HepG2 (cell line): Measurements from ENCODE around the gene CCL27. TPM values are rescaled to one million over a fixed set of nuclear protein-coding genes. Genes with fewer than 3 reads are reported as not detected.

Experiments
- ATF7-NPFF ChIP-seq: sonication (generic); formaldehyde crosslinking; IDR thresholded peaks from 2 replicates; pipeline ENCODE4 v1.8.1; 2023; ENCODE audit warnings: mild to moderate bottlenecking, low read depth, missing genetic modification reagents, moderate library complexity
- CREB3 ChIP-seq: sonication (generic); formaldehyde crosslinking; IDR thresholded peaks from 2 replicates; pipeline ENCODE4 v1.5.0; 2020; ENCODE audit warnings: missing genetic modification reagents
- DPF2 ChIP-seq: sonication (generic); formaldehyde crosslinking; IDR thresholded peaks from 2 replicates; pipeline ENCODE4 v1.4.0; 2020; ENCODE audit warnings: mild to moderate bottlenecking, low read depth, missing genetic modification reagents, borderline replicate concordance
- E2F5 ChIP-seq: sonication (generic); formaldehyde crosslinking; conservative IDR thresholded peaks from 2 replicates; pipeline ENCODE4 v1.4.0; 2020; ENCODE audit warnings: missing genetic modification reagents
- FOXO1 ChIP-seq: sonication (generic); formaldehyde crosslinking; IDR thresholded peaks from 2 replicates; pipeline ENCODE4 v1.4.0; 2020; ENCODE audit warnings: missing genetic modification reagents
- GPN1 ChIP-seq: sonication (generic); formaldehyde crosslinking; IDR thresholded peaks from 2 replicates; pipeline ENCODE4 v1.5.1; 2020; ENCODE audit warnings: missing genetic modification reagents, borderline replicate concordance
- MAFG ChIP-seq: sonication (generic); formaldehyde crosslinking; IDR thresholded peaks from 2 replicates; pipeline ENCODE4 v1.5.1; 2020; ENCODE audit warnings: mild to moderate bottlenecking, missing genetic modification reagents
- MIER3 ChIP-seq: IDR thresholded peaks from 2 replicates; pipeline ENCODE4 v1.6.1; 2016; ENCODE audit warnings: missing compliant biosample characterization, borderline replicate concordance
- NR2C2 ChIP-seq: sonication (generic); formaldehyde crosslinking; IDR thresholded peaks from 2 replicates; pipeline ENCODE4 v1.4.0; 2020; ENCODE audit warnings: missing genetic modification reagents, mild to moderate bottlenecking, moderate library complexity, borderline replicate concordance
- NR2F2 ChIP-seq: IDR thresholded peaks from 2 replicates; pipeline ENCODE4 v1.6.1; 2012; ENCODE audit warnings: low read depth, inconsistent platforms, borderline replicate concordance
- PATZ1 ChIP-seq: sonication (generic); formaldehyde crosslinking; IDR thresholded peaks from 2 replicates; pipeline ENCODE4 v1.4.0; 2020; ENCODE audit warnings: missing genetic modification reagents
- PLSCR1 ChIP-seq: sonication (generic); formaldehyde crosslinking; IDR thresholded peaks from 2 replicates; pipeline ENCODE4 v1.5.0; 2020; ENCODE audit warnings: missing genetic modification reagents, mild to moderate bottlenecking, borderline replicate concordance
- RELA ChIP-seq: sonication (generic); formaldehyde crosslinking; IDR thresholded peaks from 2 replicates; pipeline ENCODE4 v1.4.0; 2020; ENCODE audit warnings: missing genetic modification reagents
- RFXAP ChIP-seq: sonication (generic); formaldehyde crosslinking; IDR thresholded peaks from 2 replicates; pipeline ENCODE4 v1.4.0; 2020; ENCODE audit warnings: missing genetic modification reagents, borderline replicate concordance
- SRSF1 ChIP-seq: fragments of 200-400 bp; formaldehyde crosslinking; optimal IDR thresholded peaks from 2 replicates; pipeline ENCODE3; 2017; ENCODE audit warnings: mild to moderate bottlenecking, low read depth, low read length, moderate library complexity
- TCF7L2 ChIP-seq: IDR thresholded peaks from 2 replicates; pipeline ENCODE4 v1.6.1; 2011; ENCODE audit warnings: mild to moderate bottlenecking, low read depth, low read length, moderate library complexity
- ZNF101 ChIP-seq: sonication (generic); formaldehyde crosslinking; IDR thresholded peaks from 2 replicates; pipeline ENCODE4 v1.4.0; 2020; ENCODE audit warnings: mild to moderate bottlenecking, low read depth, missing genetic modification reagents, borderline replicate concordance
- ZNF362 ChIP-seq: sonication (generic); formaldehyde crosslinking; IDR thresholded peaks from 2 replicates; pipeline ENCODE4 v1.4.0; 2020; ENCODE audit warnings: missing genetic modification reagents, mild to moderate bottlenecking, borderline replicate concordance
- ZNF75D ChIP-seq: sonication (generic); formaldehyde crosslinking; IDR thresholded peaks from 2 replicates; pipeline ENCODE4 v1.8.1; 2023; ENCODE audit warnings: missing genetic modification reagents, mild to moderate bottlenecking, borderline replicate concordance
- ZXDC ChIP-seq: sonication (generic); formaldehyde crosslinking; IDR thresholded peaks from 2 replicates; pipeline ENCODE4 v1.5.0; 2020; ENCODE audit warnings: mild to moderate bottlenecking, missing genetic modification reagents
- polyA plus RNA-seq, 8 experiments: library from polyadenylated mRNA; depleted of rRNA in 3 of 8; stranded (reverse) in 7 of 8; unstranded in 1 of 8; fragments of >200 nt; fragmentation: Illumina TruSeq in 4 of 8; extraction: Trizol in 4 of 8; gene quantifications; 2 replicates each; pipeline versions ENCODE4 v1.2.1 to v1.2.3, GENCODE V29; 2011 to 2016; ENCODE audit warnings: low read depth in 4 of 8, missing spikeins in 1 of 8, mixed read lengths in 1 of 8; ENCODE audit not compliant: insufficient read depth in 1 of 8
- total RNA-seq, 5 experiments: library from RNA; depleted of rRNA; stranded (reverse); fragments of >200 nt; fragmentation: Illumina TruSeq; extraction: Trizol; gene quantifications; 2 replicates each; pipeline ENCODE4 v1.2.3, GENCODE V29; 2016; ENCODE audit warnings: low read depth in 1 of 5

CCL27 gene
- total and polyA plus RNA-seq, 2 of the 13 experiments (the other 11 are each of a cell fraction or from before 2014, with no cell fraction given): not detected

GRCh38 chr9:34701769-34702736 lies 39.6 kb upstream of the CCL27 start (continued):
- TF ChIP-seq SRSF1 (no peak), CREB3 (CRISPR knock-in tag) (no peak), FOXO1 (CRISPR knock-in tag) (0 out of 2 replicates have a peak, but pooled peaks have one; percentile 17), RFXAP (no peak), ATF7-NPFF (CRISPR knock-in tag) (no peak), ZNF75D (CRISPR knock-in tag) (no peak), MIER3 (CRISPR knock-in tag) (no peak), TCF7L2 (no peak), NR2F2 (no peak), DPF2 (no peak), ZNF362 (CRISPR knock-in tag) (no peak), ZNF101 (CRISPR knock-in tag) (no peak), NR2C2 (CRISPR knock-in tag) (no peak), GPN1 (CRISPR knock-in tag) (no peak), PLSCR1 (CRISPR knock-in tag) (no peak), RELA (CRISPR knock-in tag) (no peak), PATZ1 (CRISPR knock-in tag) (peak; percentile 59), E2F5 (CRISPR knock-in tag) (no peak), ZXDC (CRISPR knock-in tag) (no peak), MAFG (CRISPR knock-in tag) (no peak)
